DND-41 (cell line): ENCODE data around the gene EDC3.
"Not testable (repeated sequence)": the region's sequence is repeated elsewhere in the genome, so short reads cannot be mapped to it uniquely, and the experiment has no call there.

Source experiments
- EZH2 ChIP-seq: IDR thresholded peaks from 3 replicates; pipeline ENCODE4 v1.6.1; 2012; ENCODE audit warnings: borderline replicate concordance, low read depth, mild to moderate bottlenecking, moderate library complexity, low read length, inconsistent platforms; ENCODE audit not compliant: severe bottlenecking
- TF ChIP-seq, protein P1 (sequence below): IDR thresholded peaks from 2 replicates; pipeline ENCODE4 v1.5.1; 2012; ENCODE audit warnings: borderline replicate concordance, low read length, moderate library complexity, mild to moderate bottlenecking; ENCODE audit not compliant: poor library complexity, severe bottlenecking; ENCODE audit errors: extremely low read depth

DNA sequence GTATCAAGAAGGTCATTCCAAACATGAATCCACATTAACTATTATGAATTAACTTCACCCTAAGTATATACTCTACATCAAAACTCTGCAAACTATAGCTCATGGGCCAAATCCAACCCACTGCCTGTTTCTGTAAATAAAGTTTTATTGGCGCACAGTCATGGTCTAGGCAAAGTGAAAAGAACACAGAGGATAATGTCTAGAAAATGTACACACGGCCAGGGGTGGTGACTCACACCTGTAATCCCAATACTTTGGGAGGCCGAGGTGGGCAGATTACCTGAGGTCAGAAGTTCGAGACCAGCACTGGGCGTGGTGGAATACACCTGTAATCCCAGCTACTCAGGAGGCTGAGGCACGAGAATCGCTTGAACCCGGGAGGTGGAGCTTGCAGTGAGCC lies 34.5 kb downstream of the EDC3 start:
- TF ChIP-seq, protein P1, sequence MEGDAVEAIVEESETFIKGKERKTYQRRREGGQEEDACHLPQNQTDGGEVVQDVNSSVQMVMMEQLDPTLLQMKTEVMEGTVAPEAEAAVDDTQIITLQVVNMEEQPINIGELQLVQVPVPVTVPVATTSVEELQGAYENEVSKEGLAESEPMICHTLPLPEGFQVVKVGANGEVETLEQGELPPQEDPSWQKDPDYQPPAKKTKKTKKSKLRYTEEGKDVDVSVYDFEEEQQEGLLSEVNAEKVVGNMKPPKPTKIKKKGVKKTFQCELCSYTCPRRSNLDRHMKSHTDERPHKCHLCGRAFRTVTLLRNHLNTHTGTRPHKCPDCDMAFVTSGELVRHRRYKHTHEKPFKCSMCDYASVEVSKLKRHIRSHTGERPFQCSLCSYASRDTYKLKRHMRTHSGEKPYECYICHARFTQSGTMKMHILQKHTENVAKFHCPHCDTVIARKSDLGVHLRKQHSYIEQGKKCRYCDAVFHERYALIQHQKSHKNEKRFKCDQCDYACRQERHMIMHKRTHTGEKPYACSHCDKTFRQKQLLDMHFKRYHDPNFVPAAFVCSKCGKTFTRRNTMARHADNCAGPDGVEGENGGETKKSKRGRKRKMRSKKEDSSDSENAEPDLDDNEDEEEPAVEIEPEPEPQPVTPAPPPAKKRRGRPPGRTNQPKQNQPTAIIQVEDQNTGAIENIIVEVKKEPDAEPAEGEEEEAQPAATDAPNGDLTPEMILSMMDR: not testable (repeated sequence)
- not testable (repeated sequence) for TF ChIP-seq EZH2
